ENCODE data around the gene KRTAP5-6. TPM values are rescaled to one million over a fixed set of nuclear protein-coding genes. Genes with fewer than 3 reads are reported as not detected.
"Not testable (repeated sequence)": the region's sequence is repeated elsewhere in the genome, so short reads cannot be mapped to it uniquely, and the experiment has no call there.

KRTAP5-6 gene
- total RNA-seq, 1 donor from 2014 or later: not detected

GRCh38 chr11:1682225-1682905 lies 14.6 kb upstream of the KRTAP5-6 start:
- Mint-ChIP-seq H3K4me1 (ENCODE audit: unreplicated experiment) (no peaks in the 10 kb centered on the region), H3K36me3 (ENCODE audit: unreplicated experiment) (no peaks in the 10 kb centered on the region), H3K27ac (ENCODE audit: unreplicated experiment) (no peak overlapping the region), H3K4me3 (ENCODE audit: unreplicated experiment) (no peak overlapping the region), H3K27me3 (ENCODE audit: unreplicated experiment) (peaks cover 31% of the 10 kb centered on the region), H3K9me3 (ENCODE audit: unreplicated experiment) (no peaks in the 10 kb centered on the region)
- TF ChIP-seq CTCF (IDR thresholded peaks at IDR 0.05): no peak
- DNase-seq (ENCODE audit: extremely low spot score, unreplicated experiment): no peak

DNA sequence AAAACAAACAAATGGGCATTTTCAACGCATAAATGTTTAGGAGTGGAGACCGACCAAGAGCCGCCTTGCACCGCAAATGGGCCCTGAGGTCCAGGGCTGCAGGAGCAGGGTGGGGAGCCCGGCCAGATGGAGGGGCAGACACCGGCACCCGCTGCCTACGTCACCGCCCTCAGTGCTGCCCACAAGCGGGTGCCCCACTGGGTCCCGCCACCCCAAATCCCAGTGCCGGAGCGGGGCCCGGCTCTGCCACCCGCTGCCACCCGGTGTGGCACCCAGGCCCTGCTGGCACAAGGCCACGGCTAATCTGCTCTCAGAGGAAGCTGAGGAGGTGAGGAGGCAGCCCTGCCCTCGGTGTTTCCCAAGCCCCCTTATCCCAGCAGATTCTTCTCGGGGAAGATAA lies 13.8 kb upstream of the KRTAP5-6 start:
- H3K4me1 Mint-ChIP-seq (ENCODE audit: unreplicated experiment); H3K36me3 Mint-ChIP-seq (ENCODE audit: unreplicated experiment); H3K9me3 Mint-ChIP-seq (ENCODE audit: unreplicated experiment); H3K4me3 Mint-ChIP-seq (ENCODE audit: unreplicated experiment); DNase-seq (ENCODE audit: extremely low spot score, unreplicated experiment); H3K27ac Mint-ChIP-seq (ENCODE audit: unreplicated experiment): not testable (repeated sequence)
- peaks cover 32% of the 10 kb centered on the region for H3K27me3 Mint-ChIP-seq (ENCODE audit: unreplicated experiment)

- peaks cover 34% of the 10 kb centered on the region for H3K27me3 Mint-ChIP-seq (ENCODE audit: unreplicated experiment)
- H3K4me3 Mint-ChIP-seq (ENCODE audit: unreplicated experiment); H3K4me1 Mint-ChIP-seq (ENCODE audit: unreplicated experiment); H3K27ac Mint-ChIP-seq (ENCODE audit: unreplicated experiment); H3K36me3 Mint-ChIP-seq (ENCODE audit: unreplicated experiment); DNase-seq (ENCODE audit: extremely low spot score, unreplicated experiment); H3K9me3 Mint-ChIP-seq (ENCODE audit: unreplicated experiment): not testable (repeated sequence)
Measured at GRCh38 chr11:1683904-1684572, 13.0 kb upstream of the KRTAP5-6 start.

GRCh38 chr11:1684886-1685874 lies 11.8 kb upstream of the KRTAP5-6 start:
- peak; percentile 77 for DNase-seq (ENCODE audit: extremely low spot score, unreplicated experiment)
- H3K27ac Mint-ChIP-seq (ENCODE audit: unreplicated experiment); H3K4me1 Mint-ChIP-seq (ENCODE audit: unreplicated experiment); H3K36me3 Mint-ChIP-seq (ENCODE audit: unreplicated experiment); H3K4me3 Mint-ChIP-seq (ENCODE audit: unreplicated experiment); H3K9me3 Mint-ChIP-seq (ENCODE audit: unreplicated experiment): not testable (repeated sequence)
- peaks cover 35% of the 10 kb centered on the region for H3K27me3 Mint-ChIP-seq (ENCODE audit: unreplicated experiment)

DNA sequence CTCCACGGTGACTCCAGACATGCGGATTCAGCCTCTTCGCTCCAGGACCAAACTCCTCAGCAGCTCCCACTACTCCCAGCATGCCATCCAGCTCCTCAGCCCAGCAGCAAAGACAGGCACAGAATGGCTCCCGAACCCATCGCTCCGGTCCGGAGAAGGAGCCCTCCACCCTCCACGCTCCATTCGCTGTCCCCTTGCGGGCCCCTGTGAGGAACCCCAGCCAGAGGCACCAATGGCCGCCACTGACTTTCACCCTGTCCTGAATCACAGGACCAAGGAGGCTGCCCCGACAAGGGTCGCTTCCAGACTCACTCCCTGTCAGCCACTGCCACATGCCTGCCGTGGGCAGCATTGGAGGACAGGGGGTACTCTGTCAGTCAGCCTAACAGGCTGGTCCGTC lies 10.8 kb upstream of the KRTAP5-6 start:
- peaks cover 32% of the 10 kb centered on the region for H3K27me3 Mint-ChIP-seq (ENCODE audit: unreplicated experiment)
- not testable (repeated sequence) for H3K27ac Mint-ChIP-seq (ENCODE audit: unreplicated experiment); H3K36me3 Mint-ChIP-seq (ENCODE audit: unreplicated experiment); H3K4me3 Mint-ChIP-seq (ENCODE audit: unreplicated experiment); H3K4me1 Mint-ChIP-seq (ENCODE audit: unreplicated experiment); H3K9me3 Mint-ChIP-seq (ENCODE audit: unreplicated experiment)
- DNase-seq (ENCODE audit: extremely low spot score, unreplicated experiment): peak; percentile 72

- H3K9me3 Mint-ChIP-seq (ENCODE audit: unreplicated experiment); H3K36me3 Mint-ChIP-seq (ENCODE audit: unreplicated experiment); H3K4me1 Mint-ChIP-seq (ENCODE audit: unreplicated experiment); H3K4me3 Mint-ChIP-seq (ENCODE audit: unreplicated experiment); H3K27ac Mint-ChIP-seq (ENCODE audit: unreplicated experiment): not testable (repeated sequence)
- H3K27me3 Mint-ChIP-seq (ENCODE audit: unreplicated experiment): peaks cover 18% of the 10 kb centered on the region
- DNase-seq (ENCODE audit: extremely low spot score, unreplicated experiment): peak; percentile 34
Measured at GRCh38 chr11:1688336-1688947, 8.6 kb upstream of the KRTAP5-6 start.

DNA sequence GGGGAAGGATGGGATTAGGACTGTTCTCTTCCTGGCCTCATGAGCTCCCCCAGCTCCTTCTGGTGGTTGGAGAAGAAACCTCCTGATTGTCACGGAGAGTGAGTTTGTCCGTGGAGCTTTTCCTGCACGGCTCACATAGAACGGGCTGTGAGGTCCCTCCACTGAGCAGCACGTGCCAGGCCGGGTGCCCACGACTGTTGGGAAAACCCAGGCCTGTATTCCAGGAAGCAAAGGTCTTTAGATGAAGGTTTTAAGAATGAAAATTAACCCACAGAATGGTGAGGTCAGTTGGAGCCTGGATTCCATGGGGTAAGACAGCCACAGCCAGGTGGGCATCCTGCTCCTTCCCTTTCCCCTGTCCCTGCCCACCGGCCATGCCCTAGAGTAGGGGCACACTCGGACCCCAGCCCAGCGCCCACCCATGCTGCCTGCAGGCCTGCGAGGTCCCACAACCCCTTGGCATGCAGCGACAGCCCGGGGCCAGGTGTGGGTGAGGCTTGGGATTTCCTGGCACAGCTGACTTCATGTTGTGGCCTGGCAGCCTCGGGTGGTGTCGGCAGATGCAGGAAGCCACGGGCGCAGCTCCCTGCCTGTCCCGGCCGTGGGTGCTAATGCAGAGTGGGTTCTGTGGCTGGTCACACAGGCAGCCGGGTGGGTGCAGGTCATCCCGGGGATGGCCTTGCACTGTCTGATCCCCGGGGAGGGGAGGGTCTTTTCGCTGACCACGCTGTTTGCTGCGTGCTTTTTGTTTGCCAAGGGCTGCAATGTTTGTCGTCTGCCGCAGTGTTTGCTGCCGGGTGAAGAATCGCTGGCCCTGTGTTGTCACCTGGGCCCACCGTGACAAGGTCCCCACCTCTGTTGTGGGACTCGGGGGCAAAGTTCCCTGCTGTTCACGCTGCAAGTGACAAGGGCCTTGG lies 7.5 kb upstream of the KRTAP5-6 start:
- H3K4me3 Mint-ChIP-seq (ENCODE audit: unreplicated experiment); H3K27ac Mint-ChIP-seq (ENCODE audit: unreplicated experiment): not testable (repeated sequence)

More for the DNA sequence above, 7.5 kb upstream of the KRTAP5-6 start:
- DNase-seq (ENCODE audit: extremely low spot score, unreplicated experiment); H3K36me3 Mint-ChIP-seq (ENCODE audit: unreplicated experiment); H3K9me3 Mint-ChIP-seq (ENCODE audit: unreplicated experiment): not testable (repeated sequence)
- Mint-ChIP-seq H3K4me1 (ENCODE audit: unreplicated experiment) (peaks cover 11% of the 10 kb centered on the region), H3K27me3 (ENCODE audit: unreplicated experiment) (peaks cover 18% of the 10 kb centered on the region)

Measured in osteocyte (in vitro differentiated cells).